ENCODE data around the gene TDP2.

TDP2 gene

DNA sequence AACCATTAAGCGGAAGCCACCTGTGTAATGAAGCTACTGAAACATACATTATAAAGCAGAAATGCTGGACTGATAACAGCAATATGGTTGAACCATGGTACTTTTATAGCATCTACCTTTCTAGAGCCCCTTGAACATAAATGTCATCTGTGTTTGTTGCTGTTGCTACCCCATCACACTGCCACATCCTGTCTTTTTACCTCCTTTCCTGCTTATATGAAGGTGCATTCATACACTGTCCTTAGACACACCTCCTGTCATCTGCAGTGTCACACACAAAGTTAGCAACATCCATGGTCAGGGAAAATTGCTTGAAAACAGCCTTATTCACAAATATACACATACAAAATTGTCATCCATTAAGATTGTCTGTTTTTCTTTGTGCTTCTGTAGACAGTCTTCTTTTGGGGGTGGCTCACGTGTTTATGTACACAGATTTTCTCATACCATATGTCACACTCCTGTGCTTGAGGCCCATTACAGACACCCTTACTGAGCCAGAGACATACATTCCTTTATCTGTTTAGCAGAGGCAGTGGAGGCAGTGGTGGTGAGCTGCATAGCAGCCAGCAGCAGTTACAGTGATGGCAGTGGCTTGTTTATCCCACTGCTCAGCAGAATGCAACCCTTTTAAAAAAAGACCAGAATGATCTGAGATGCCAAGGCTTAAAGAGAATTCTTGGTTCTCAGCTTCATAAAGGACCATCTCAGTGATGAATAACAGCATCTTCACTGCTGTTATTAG, 26.3 kb upstream of the TDP2 start:
- H3K4me3 ChIP-seq (replicated peaks; ENCODE audit: insufficient read depth, low read length): no peak overlapping the region
- no peak overlapping the region for H3K27ac ChIP-seq (replicated peaks)
- H3K27me3 ChIP-seq (ENCODE audit: insufficient read depth, poor library complexity, severe bottlenecking): no peaks in the 10 kb centered on the region
- no peak for DNase-seq (ENCODE audit: low read depth in 1 of 2, low spot score in 1 of 2)
- TF ChIP-seq, protein P1, sequence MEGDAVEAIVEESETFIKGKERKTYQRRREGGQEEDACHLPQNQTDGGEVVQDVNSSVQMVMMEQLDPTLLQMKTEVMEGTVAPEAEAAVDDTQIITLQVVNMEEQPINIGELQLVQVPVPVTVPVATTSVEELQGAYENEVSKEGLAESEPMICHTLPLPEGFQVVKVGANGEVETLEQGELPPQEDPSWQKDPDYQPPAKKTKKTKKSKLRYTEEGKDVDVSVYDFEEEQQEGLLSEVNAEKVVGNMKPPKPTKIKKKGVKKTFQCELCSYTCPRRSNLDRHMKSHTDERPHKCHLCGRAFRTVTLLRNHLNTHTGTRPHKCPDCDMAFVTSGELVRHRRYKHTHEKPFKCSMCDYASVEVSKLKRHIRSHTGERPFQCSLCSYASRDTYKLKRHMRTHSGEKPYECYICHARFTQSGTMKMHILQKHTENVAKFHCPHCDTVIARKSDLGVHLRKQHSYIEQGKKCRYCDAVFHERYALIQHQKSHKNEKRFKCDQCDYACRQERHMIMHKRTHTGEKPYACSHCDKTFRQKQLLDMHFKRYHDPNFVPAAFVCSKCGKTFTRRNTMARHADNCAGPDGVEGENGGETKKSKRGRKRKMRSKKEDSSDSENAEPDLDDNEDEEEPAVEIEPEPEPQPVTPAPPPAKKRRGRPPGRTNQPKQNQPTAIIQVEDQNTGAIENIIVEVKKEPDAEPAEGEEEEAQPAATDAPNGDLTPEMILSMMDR (IDR thresholded peaks at IDR 0.05; ENCODE audit: insufficient read depth, low read length): no peak
- TF ChIP-seq, protein P2, sequence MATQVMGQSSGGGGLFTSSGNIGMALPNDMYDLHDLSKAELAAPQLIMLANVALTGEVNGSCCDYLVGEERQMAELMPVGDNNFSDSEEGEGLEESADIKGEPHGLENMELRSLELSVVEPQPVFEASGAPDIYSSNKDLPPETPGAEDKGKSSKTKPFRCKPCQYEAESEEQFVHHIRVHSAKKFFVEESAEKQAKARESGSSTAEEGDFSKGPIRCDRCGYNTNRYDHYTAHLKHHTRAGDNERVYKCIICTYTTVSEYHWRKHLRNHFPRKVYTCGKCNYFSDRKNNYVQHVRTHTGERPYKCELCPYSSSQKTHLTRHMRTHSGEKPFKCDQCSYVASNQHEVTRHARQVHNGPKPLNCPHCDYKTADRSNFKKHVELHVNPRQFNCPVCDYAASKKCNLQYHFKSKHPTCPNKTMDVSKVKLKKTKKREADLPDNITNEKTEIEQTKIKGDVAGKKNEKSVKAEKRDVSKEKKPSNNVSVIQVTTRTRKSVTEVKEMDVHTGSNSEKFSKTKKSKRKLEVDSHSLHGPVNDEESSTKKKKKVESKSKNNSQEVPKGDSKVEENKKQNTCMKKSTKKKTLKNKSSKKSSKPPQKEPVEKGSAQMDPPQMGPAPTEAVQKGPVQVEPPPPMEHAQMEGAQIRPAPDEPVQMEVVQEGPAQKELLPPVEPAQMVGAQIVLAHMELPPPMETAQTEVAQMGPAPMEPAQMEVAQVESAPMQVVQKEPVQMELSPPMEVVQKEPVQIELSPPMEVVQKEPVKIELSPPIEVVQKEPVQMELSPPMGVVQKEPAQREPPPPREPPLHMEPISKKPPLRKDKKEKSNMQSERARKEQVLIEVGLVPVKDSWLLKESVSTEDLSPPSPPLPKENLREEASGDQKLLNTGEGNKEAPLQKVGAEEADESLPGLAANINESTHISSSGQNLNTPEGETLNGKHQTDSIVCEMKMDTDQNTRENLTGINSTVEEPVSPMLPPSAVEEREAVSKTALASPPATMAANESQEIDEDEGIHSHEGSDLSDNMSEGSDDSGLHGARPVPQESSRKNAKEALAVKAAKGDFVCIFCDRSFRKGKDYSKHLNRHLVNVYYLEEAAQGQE (IDR thresholded peaks at IDR 0.05; ENCODE audit: insufficient replicate concordance, low read depth): no peak
- TF ChIP-seq GABPA (IDR thresholded peaks at IDR 0.05; ENCODE audit: low read depth): no peak
- TF ChIP-seq POLR2AphosphoS5 (IDR thresholded peaks at IDR 0.05; ENCODE audit: low read depth): no peak
- TF ChIP-seq SPI1 (IDR thresholded peaks at IDR 0.05; ENCODE audit: borderline replicate concordance, low read depth): no peak

DNA sequence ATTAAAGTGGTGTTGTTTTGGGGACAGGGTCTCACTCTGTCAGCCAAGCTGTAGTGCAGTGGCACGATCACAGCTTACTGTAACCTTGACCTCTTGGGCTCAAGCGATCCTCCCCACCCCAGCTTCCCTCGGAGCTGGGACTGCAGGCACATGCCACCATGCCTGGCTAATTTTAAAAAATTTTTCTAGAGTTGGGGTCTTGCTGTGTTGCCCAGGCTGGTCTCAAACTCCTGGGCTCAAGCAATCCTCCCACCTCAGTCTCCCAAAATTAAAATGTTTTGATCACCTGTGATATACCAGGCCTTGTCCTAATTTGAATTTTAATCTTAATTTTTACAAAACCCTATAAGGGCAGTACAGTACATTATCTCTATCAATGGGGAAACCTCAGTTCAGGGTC, 25.7 kb upstream of the TDP2 start:
- no peak for TF ChIP-seq GABPA (IDR thresholded peaks at IDR 0.05; ENCODE audit: low read depth)
- TF ChIP-seq, protein P1 (IDR thresholded peaks at IDR 0.05; ENCODE audit: insufficient read depth, low read length): no peak
- TF ChIP-seq, protein P2 (IDR thresholded peaks at IDR 0.05; ENCODE audit: insufficient replicate concordance, low read depth): no peak
- no peak for TF ChIP-seq SPI1 (IDR thresholded peaks at IDR 0.05; ENCODE audit: borderline replicate concordance, low read depth)
- no peak for TF ChIP-seq POLR2AphosphoS5 (IDR thresholded peaks at IDR 0.05; ENCODE audit: low read depth)
- no peak for DNase-seq (ENCODE audit: low read depth in 1 of 2, low spot score in 1 of 2)
- Histone ChIP-seq H3K4me3 (replicated peaks; ENCODE audit: insufficient read depth, low read length) (no peak overlapping the region), H3K27me3 (ENCODE audit: insufficient read depth, poor library complexity, severe bottlenecking) (no peaks in the 10 kb centered on the region), H3K27ac (replicated peaks) (no peak overlapping the region)

- Histone ChIP-seq H3K27me3 (ENCODE audit: insufficient read depth, poor library complexity, severe bottlenecking) (no peaks in the 10 kb centered on the region), H3K27ac (replicated peaks) (no peak overlapping the region), H3K4me3 (replicated peaks; ENCODE audit: insufficient read depth, low read length) (no peak overlapping the region)
- DNase-seq (ENCODE audit: low read depth in 1 of 2, low spot score in 1 of 2): no peak
- TF ChIP-seq SPI1 (IDR thresholded peaks at IDR 0.05; ENCODE audit: borderline replicate concordance, low read depth): no peak
These were observed 25.3 kb upstream of the TDP2 start for GRCh38 chr6:24692003-24692402.

- TF ChIP-seq GABPA (IDR thresholded peaks at IDR 0.05; ENCODE audit: low read depth): no peak
- no peak for TF ChIP-seq SPI1 (IDR thresholded peaks at IDR 0.05; ENCODE audit: borderline replicate concordance, low read depth)
- TF ChIP-seq POLR2AphosphoS5 (IDR thresholded peaks at IDR 0.05; ENCODE audit: low read depth): no peak
- TF ChIP-seq, protein P1 (IDR thresholded peaks at IDR 0.05; ENCODE audit: insufficient read depth, low read length): no peak
- H3K4me3 ChIP-seq (replicated peaks; ENCODE audit: insufficient read depth, low read length): no peak overlapping the region
- H3K27ac ChIP-seq (replicated peaks): no peak overlapping the region
- H3K27me3 ChIP-seq (ENCODE audit: insufficient read depth, poor library complexity, severe bottlenecking): no peaks in the 10 kb centered on the region
- no peak for DNase-seq (ENCODE audit: low read depth in 1 of 2, low spot score in 1 of 2)
These were observed 24.9 kb upstream of the TDP2 start for GRCh38 chr6:24691550-24691949.

Data from HL-60 (cell line).